GM11168 (cell line): ENCODE measurements around the gene SLC25A44.

Source experiments
- in situ Hi-C: fragments of 300-500 bp; cut with MboI; formaldehyde crosslinking; loops from one replicate; pipeline ENCODE4 v1.12.0; 2022; ENCODE audit warnings: low sequenced_read_pairs; ENCODE audit not compliant: unreplicated experiment

Gene SLC25A44

DNA sequence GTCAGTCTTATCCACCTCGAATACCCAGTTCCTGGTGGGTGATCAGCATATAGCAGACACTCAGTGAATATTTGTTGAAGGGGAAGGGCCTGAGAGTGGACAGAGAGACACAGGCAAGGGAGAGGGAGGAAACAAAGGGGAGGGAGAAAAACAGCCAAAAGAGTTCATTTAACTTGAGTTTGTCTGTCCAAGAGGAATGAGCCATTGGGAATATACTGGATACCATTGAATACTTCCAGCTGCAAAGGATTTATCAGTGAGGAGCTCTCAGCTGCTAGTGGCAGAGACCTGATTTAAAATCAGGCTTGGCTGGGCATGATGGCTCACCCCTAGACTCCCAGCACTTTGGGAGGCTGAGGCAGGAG is 36.6 kb downstream of the SLC25A44 start:
- in situ Hi-C loops: no loop called here

GRCh38 chr1:156232201-156232894 is 38.4 kb downstream of the SLC25A44 start:
- in situ Hi-C loops: no loop called here

DNA sequence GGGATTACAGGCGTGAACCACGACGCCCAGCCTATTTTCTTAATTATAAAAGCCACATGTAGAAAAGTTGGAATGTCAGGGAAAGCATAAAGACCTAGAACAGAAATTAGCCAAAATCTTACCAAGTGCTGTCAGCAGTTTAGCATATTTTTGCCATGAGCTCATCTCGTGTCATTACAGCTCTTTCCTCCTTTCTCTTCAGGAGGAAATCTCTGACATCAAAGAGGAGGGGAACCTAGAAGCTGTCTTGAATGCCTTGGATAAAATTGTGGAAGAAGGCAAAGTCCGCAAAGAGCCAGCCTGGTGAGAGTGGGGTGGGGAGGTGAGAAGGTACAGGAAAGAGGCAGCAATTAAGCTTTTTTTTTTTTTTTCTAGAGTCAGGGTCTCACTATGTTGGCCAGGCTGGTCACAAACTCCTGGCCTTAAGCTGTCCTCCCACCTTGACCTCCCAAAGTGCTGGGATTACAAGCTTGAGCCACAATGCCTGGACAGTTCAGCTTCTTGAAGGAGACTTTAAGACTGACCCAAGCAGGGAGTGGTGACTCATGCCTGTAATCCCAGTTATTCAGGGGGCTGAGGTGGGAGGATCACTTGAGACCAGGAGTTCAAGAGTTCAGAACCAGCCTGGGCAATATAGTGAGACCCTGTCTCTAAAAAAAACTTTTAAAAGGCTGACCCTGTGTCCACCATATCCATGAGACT is 39.7 kb downstream of the SLC25A44 start:
- in situ Hi-C loops: no loop called here

- in situ Hi-C loops: no loop called here
Observed at GRCh38 chr1:156236164-156236563, 42.3 kb downstream of the SLC25A44 start.

DNA sequence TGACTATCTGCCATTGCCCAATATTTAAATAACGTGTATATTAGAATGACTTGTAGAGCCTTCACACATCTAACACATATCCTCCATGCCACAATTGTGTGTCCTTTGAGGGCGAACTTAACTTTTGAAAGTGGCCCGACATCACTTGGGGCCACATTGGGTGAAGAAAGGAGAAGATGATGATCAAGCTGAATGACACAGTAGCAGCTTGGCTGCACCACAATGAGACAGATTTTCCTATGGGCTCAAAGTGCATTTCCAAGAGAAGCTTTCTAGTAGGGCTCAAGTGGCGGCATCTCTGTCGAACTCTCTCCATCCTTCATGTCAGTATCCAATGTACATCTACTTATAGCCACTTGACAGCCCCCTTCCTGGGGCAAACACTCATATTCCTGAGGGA is 44.3 kb downstream of the SLC25A44 start:
- in situ Hi-C loops: no loop called here

DNA sequence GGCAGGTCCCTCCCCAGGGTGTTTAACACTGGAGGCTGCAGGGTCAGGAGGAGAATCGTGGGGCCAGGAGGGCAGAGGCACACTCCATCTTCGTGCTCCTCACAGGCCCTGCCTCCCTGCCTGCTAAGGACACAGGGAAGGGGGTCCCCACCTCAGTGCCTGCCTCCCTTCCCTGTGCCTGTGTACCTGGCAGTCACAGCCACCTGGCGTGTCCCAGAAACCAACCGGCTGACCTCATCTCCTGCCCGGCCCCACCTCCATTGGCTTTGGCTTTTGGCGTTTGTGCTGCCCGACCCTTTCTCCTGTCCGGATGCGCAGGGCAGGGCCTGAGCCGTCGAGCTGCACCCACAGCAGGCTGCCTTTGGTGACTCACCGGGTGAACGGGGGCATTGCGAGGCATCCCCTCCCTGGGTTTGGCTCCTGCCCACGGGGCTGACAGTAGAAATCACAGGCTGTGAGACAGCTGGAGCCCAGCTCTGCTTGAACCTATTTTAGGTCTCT is 47.5 kb downstream of the SLC25A44 start:
- in situ Hi-C loops: no loop called here

DNA sequence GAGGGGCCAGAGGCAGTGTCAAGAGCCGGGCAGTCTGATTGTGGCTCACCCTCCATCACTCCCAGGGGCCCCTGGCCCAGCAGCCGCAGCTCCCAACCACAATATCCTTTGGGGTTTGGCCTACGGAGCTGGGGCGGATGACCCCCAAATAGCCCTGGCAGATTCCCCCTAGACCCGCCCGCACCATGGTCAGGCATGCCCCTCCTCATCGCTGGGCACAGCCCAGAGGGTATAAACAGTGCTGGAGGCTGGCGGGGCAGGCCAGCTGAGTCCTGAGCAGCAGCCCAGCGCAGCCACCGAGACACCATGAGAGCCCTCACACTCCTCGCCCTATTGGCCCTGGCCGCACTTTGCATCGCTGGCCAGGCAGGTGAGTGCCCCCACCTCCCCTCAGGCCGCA is 48.0 kb downstream of the SLC25A44 start, which contains the start of gene BGLAP:
Gene BGLAP (plus strand): TSS at position 259 of the 400 bp plus-strand sequence. CDS start 48 bp downstream, at position 307.
- in situ Hi-C loops: no loop called here

DNA sequence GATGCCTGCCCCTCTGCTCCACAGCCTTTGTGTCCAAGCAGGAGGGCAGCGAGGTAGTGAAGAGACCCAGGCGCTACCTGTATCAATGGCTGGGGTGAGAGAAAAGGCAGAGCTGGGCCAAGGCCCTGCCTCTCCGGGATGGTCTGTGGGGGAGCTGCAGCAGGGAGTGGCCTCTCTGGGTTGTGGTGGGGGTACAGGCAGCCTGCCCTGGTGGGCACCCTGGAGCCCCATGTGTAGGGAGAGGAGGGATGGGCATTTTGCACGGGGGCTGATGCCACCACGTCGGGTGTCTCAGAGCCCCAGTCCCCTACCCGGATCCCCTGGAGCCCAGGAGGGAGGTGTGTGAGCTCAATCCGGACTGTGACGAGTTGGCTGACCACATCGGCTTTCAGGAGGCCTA is 48.8 kb downstream of the SLC25A44 start:
- in situ Hi-C loops: no loop called here

DNA sequence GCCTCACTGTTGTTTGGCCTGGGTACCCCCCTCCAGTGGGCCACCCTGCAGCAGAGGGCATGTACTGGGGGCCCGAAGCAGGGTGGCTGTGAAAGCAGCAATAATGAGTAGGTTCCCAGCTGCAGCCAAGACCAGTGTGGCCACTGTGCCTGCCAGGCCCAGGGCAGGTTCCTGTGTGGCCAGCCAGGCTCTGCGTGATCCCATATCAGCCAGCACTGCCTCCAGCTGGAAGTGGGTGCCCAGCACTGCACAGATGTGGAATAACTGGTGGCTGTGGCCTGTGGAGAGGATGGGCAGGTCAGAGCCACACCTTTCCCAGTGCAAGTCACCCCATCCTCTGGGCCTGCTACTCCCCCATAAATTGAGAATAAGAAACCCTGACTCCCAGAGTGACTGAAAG is 50.2 kb downstream of the SLC25A44 start:
- in situ Hi-C loops: no loop called here

GRCh38 chr1:156244712-156245111 is 50.8 kb downstream of the SLC25A44 start:
- in situ Hi-C loops: no loop called here

DNA sequence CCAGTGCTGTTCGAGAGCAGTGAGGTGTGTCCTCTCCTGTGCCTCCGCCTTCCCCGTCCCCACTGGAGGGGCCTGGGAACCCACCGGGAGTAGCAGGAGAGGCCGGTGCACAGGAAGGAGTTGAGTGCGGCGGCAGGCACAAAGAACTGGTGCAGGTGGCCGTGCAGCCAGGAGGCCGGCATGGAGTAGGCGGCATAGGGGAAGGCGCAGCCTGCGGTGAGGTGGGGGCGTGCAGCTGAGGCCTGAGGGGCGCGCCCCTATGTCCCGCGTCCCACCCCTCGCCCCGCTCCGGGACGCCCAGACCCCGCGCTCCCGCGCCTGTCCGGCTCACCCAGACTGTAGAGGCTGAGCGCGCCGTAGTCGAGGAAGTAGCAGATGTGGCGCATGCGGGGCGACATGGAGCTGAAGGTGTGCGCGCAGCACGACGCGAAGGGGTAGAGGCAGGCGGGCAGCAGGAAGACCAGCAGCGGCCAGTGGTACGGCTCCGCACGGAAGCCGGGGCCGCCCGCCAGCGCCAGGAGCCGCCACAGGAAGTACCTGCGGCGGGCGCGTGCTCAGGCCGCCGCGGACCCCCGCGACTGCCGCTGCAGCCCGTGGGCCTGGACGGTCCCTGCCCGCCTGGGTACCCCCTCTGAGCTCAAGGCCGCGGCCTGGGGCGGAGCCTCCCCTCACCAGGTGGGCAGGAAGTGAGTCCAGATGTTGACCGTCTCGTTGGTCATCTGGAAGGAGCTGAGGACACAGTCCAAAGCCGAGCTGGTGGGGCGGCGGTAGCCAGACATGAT is 51.7 kb downstream of the SLC25A44 start:
- in situ Hi-C loops: no loop called here

DNA sequence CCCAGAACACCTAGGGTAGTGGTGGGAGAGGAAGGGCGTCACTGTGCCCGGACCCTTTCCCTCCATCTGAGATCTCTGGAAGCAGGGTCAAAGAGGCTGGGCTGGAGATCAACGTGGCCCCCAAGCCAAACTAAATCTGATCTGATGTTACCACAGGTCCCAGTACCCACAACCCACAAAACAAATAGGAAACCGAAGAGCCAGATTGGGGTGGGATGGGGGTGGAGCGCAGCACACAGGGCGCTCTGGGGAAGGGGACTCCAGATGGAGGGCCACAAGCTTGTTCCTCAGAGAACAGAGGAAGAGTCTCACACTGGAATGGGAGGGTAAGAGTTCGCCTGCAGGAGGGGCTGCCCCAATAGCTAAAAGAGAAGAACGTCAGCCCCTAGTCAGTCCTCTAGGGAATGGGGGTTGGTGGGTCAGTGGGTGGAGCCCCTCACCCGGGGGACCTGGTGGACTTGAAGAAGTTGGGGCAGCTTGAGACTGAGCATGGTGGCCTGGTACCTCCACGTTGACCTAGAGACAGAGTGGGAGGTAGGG is 52.4 kb downstream of the SLC25A44 start:
- in situ Hi-C loops: no loop called here

- in situ Hi-C loops: no loop called here
Observed at GRCh38 chr1:156246781-156247459, 53.0 kb downstream of the SLC25A44 start.

- in situ Hi-C loops: no loop called here
Observed at GRCh38 chr1:156247460-156248322, 53.8 kb downstream of the SLC25A44 start, which contains the start of gene PAQR6. PAQR6 (minus strand) TSS chr1:156248056; CDS start chr1:156246731, 1,325 bp downstream.

DNA sequence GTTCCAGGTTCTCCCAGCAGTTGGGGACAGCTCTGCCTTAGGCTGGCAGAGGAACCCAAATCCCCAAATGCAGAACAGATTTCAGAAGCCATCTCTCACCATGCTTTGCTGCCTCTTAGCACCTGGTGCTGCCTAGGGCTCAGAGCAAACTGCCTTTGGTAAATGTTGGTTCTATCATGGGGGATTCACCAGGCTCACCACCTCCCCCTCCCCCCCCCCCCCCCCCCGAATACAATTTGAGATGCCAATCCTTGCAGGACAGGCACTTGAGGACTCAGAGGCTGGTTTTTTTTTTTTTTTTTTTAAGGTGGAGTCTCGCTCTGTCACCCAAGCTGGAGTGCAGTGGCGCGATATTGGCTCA is 54.4 kb downstream of the SLC25A44 start:
- in situ Hi-C loops: no loop called here

GRCh38 chr1:156249593-156249992 is 55.7 kb downstream of the SLC25A44 start:
- in situ Hi-C loops: no loop called here

DNA sequence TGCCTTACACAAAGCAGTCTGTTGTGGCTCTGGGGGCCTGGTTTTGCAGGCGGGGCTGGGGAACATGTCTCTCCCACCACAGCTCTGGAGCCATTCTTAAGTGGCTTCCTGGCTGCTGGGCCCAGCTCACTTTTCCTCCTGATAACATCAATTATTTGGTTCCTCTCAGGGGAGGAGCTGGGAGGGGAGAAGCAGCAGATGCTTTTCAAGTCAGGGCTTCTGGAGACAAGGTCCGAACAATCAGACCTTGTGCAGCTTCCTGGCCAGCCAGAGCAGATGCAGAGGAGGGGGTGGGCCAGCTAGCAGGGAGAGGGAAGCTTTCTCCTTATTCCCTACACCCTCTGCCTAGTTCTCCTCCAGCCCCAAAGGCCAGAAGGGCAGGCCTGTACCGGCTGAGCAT is 57.6 kb downstream of the SLC25A44 start:
- in situ Hi-C loops: no loop called here

- in situ Hi-C loops: no loop called here
Observed at GRCh38 chr1:156253634-156254033, 59.7 kb downstream of the SLC25A44 start.

- in situ Hi-C loops: no loop called here
Observed at GRCh38 chr1:156257711-156258110, 63.8 kb downstream of the SLC25A44 start.
